ENCODE results near the gene SFTPD.

GRCh38 chr10:79994556-79994955 is 45.7 kb upstream of the SFTPD start:
- TF ChIP-seq MECOM (CRISPR knock-in tag; IDR thresholded peaks at IDR 0.05) (no peak), ZNF77 (CRISPR knock-in tag; IDR thresholded peaks at IDR 0.05) (no peak), CTCF (IDR thresholded peaks at IDR 0.05 in 2 of 3, conservative IDR thresholded peaks at IDR 0.05 in 1 of 3; ENCODE audit: insufficient read depth in 2 of 3, low read depth in 1 of 3, low read length in 3 of 3) (no peak), ZNF175 (CRISPR knock-in tag; IDR thresholded peaks at IDR 0.05; ENCODE audit: low read depth) (no peak), TRIM25 (IDR thresholded peaks at IDR 0.05; ENCODE audit: borderline replicate concordance) (no peak), RBM22 (IDR thresholded peaks at IDR 0.05; ENCODE audit: low read depth, low read length, poor library complexity, severe bottlenecking) (no peak), MTA1 (IDR thresholded peaks at IDR 0.05; ENCODE audit: borderline replicate concordance) (no peak), IRF2 (CRISPR knock-in tag; IDR thresholded peaks at IDR 0.05) (no peak), ZBTB49 (CRISPR knock-in tag; IDR thresholded peaks at IDR 0.05; ENCODE audit: borderline replicate concordance) (no peak), BRD9 (IDR thresholded peaks at IDR 0.05; ENCODE audit: low read depth, partially characterized antibody) (no peak), PRMT5 (CRISPR knock-in tag; IDR thresholded peaks at IDR 0.05) (no peak), SMC3 (conservative IDR thresholded peaks at IDR 0.05; ENCODE audit: insufficient read depth, low read depth, low read length) (no peak)
